Activated CD4-positive, alpha-beta memory T cell treated with anti-CD3 and anti-CD28 coated beads, Interleukin-2, amount 10 ng/mL, durations not matched to agents 7 days and 5 days (primary cell): ENCODE data around the gene CHRNB1. TPM values are rescaled to one million over a fixed set of nuclear protein-coding genes. Genes with fewer than 3 reads are reported as not detected.

Experiments used
- CTCF ChIA-PET: fragments of 350-600 bp; sonication (Branson Sonifier 250); formaldehyde crosslinking; loops from one replicate; lab custom pipeline; 2021; ENCODE audit warnings: antibody characterized with exemption, inconsistent platforms; lab: Charles Lee
- POLR2A ChIA-PET: fragments of 350-600 bp; sonication (Branson Sonifier 250); formaldehyde crosslinking; loops from one replicate; lab custom pipeline; 2021; ENCODE audit warnings: antibody characterized with exemption; lab: Charles Lee
- DNase-seq: peaks from one replicate; pipeline ENCODE4 v3.0.0-alpha.2; 2020
- H3K27ac Mint-ChIP-seq: one replicate; pipeline ENCODE4 v1.8.0; 2021; ENCODE audit warnings: mild to moderate bottlenecking, mixed read lengths
- H3K27me3 Mint-ChIP-seq: one replicate; pipeline ENCODE4 v1.8.0; 2021; ENCODE audit warnings: mixed read lengths
- H3K36me3 Mint-ChIP-seq: one replicate; pipeline ENCODE4 v1.8.0; 2021; ENCODE audit warnings: low read depth, mixed read lengths
- H3K4me1 Mint-ChIP-seq: one replicate; pipeline ENCODE4 v1.8.0; 2021; ENCODE audit warnings: mixed read lengths
- H3K4me3 Mint-ChIP-seq: one replicate; pipeline ENCODE4 v1.8.0; 2021; ENCODE audit warnings: mild to moderate bottlenecking, mixed read lengths
- H3K9me3 Mint-ChIP-seq: one replicate; pipeline ENCODE4 v1.8.0; 2021; ENCODE audit warnings: mixed read lengths
- total RNA-seq, 2 experiments: library from RNA; stranded (reverse); gene quantifications; one replicate each; pipeline ENCODE4 v1.2.3, GENCODE V29; 2021

The CHRNB1 gene
- total RNA-seq, 2 experiments from 2014 or later, result 13.0 to 14.6 TPM

DNA sequence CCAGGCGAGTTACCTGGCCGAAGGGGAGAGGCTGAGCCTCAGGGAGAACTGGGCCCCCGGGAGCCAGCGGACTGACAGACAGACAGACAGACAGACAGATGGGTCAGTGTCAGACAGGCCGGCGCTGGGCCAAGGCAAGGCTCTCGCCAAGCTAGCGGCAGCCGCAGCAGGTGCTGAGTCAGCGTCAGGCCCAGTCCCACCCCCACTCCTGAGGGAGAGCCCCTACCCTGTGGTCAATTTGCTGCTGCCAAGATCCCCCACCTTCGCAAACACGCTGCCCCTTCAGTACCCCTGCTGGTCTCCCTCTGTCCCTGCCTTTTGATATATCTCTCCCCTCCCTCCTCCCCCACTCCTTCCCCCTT, 4.0 kb upstream of the CHRNB1 start:
- H3K36me3 Mint-ChIP-seq, result peaks cover 23% of the 10 kb centered on the region
- H3K27ac Mint-ChIP-seq, result no peak overlapping the region
- peaks cover 49% of the 10 kb centered on the region for H3K4me1 Mint-ChIP-seq
- H3K27me3 Mint-ChIP-seq, result peaks cover 66% of the 10 kb centered on the region
- H3K4me3 Mint-ChIP-seq, result peak overlapping the region; percentile 74
- H3K9me3 Mint-ChIP-seq, result no peaks in the 10 kb centered on the region
- ChIA-PET POLR2A (interaction anchor here (0.7 to 14.4 kb wide), 7 partner anchors 12 to 143 kb away, joined by 3 to 232 read pairs (median 5); partner anchors contain the start of genes MPDU1, POLR2A, SLC35G6 and ZBTB4), CTCF (interaction anchor here (0.6 to 3.7 kb wide), 4 partner anchors 44 to 120 kb away, joined by 3 to 18 read pairs (median 3); no protein-coding TSS in a partner anchor)
- DNase-seq, result peak; percentile 18

DNA sequence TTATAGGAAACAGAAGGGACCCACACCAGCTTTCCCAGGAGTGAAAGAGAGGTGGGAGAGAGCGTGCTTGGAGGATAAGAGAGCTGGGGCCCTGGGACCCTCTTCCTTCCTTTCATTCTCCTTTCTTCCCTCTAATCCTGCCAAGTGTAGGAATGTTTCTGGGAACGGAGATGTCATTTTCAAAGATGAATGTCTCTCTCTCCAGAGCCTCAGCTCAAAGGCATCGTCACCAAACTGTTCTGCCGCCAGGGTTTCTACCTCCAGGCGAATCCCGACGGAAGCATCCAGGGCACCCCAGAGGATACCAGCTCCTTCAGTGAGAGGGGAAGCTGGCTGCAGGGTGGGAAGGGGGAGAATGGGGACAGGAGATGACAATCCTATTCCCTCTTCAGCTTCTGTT, 3.6 kb upstream of the CHRNB1 start:
- peaks cover 48% of the 10 kb centered on the region for H3K4me1 Mint-ChIP-seq
- DNase-seq, result no peak
- H3K27me3 Mint-ChIP-seq, result peaks cover 68% of the 10 kb centered on the region
- ChIA-PET POLR2A (interaction anchor here (1.1 to 14.4 kb wide), 5 partner anchors 12 to 142 kb away, joined by 3 to 232 read pairs (median 5); partner anchors contain the start of genes MPDU1, POLR2A, SLC35G6 and ZBTB4), CTCF (interaction anchor here (0.6 to 3.7 kb wide), 5 partner anchors 34 to 120 kb away, joined by 3 to 18 read pairs (median 3); no protein-coding TSS in a partner anchor)
- H3K27ac Mint-ChIP-seq, result no peak overlapping the region
- H3K4me3 Mint-ChIP-seq, result no peak overlapping the region
- H3K9me3 Mint-ChIP-seq, result no peaks in the 10 kb centered on the region
- peaks cover 21% of the 10 kb centered on the region for H3K36me3 Mint-ChIP-seq

DNA sequence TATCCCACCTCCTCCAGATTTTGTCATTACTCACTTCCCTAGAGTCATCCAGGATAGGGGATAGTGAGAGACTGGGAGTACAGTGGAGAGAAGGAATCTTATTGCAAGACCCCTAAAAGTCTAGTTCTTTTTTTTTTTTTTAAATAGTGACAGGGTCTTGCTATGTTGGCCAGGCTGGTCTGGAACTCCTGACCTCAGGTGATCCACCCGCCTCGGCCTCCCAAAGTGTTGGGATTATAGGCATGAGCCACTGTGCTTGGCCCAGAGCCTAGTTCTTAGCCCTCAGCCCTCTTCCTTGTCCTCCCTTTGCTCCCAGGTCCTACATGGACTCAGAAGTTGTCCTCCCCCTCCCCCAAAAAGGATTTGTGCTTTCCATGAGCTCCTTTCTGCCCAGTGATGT, 2.7 kb upstream of the CHRNB1 start:
- Mint-ChIP-seq H3K36me3 (peaks cover 21% of the 10 kb centered on the region), H3K4me1 (peaks cover 42% of the 10 kb centered on the region), H3K27me3 (peaks cover 73% of the 10 kb centered on the region), H3K9me3 (no peaks in the 10 kb centered on the region), H3K27ac (no peak overlapping the region), H3K4me3 (no peak overlapping the region)
- ChIA-PET POLR2A (interaction anchor here (1.5 to 14.4 kb wide), 3 partner anchors 11 to 40 kb away, joined by 5 to 232 read pairs (median 37); partner anchors contain the start of genes POLR2A, SLC35G6 and ZBTB4), CTCF (interaction anchor here (0.9 to 1.0 kb wide), 2 partner anchors 34 to 91 kb away, joined by 4 read pairs; no protein-coding TSS in a partner anchor)
- no peak for DNase-seq

DNA sequence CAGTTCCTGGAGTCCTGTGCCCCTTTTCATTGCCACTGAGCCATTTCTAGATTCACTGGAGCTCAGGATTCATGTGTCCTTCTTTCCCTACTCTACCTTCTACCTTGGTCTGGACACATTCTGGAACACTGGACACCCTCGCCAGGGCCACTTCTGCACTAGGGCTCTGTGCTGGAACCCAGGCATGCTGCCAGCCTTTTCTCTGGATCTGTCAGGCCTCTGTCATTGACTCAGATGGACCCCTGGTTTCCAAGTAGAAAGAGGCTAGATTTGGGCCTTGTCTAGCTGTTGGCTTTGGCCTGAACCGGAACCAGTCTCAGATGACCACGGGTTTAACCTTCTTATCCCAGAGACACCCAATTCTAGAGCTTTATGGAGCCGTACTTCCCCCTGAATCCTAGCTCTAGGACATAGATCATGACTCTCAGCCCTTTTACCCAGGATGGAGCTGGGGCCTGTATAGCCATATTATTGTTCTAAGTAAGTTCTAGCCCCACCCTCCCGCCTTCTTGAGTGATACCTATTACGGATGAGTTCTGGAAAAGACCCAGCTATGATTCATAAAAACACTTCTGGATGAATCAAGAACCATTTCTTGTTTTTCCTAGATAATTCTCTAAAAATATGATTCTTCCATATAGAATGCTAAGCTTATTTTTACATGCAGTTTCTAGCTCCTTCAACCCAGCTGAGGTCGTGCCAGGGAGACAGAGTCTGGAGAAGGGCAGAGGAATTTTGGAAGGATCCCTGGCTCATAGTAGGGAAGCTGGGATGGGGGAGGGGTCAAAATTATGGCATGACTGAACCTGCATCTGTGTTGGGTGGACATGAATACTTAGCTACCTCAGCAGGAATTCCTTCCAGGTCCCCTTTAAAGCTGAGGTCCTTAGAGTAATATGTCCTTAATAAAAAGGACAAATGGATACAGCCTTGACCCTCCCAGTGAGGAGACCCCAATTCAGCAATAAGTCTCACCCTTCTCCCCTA, 1.1 kb upstream of the CHRNB1 start:
- no peak for DNase-seq
- H3K9me3 Mint-ChIP-seq, result no peaks in the 10 kb centered on the region
- peaks cover 15% of the 10 kb centered on the region for H3K36me3 Mint-ChIP-seq
- ChIA-PET POLR2A (interaction anchor here (1.2 to 14.4 kb wide), 8 partner anchors 8 to 244 kb away, joined by 3 to 232 read pairs (median 4); partner anchors contain the start of genes ACAP1, POLR2A, SLC35G6 and TMEM102), CTCF (interaction anchor here (0.6 to 5.7 kb wide), 7 partner anchors 8 to 145 kb away, joined by 3 to 30 read pairs (median 4); partner anchors contain the start of genes TMEM102 and ZBTB4)
- peaks cover 70% of the 10 kb centered on the region for H3K27me3 Mint-ChIP-seq
- H3K27ac Mint-ChIP-seq, result no peak overlapping the region
- H3K4me3 Mint-ChIP-seq, result no peak overlapping the region
- H3K4me1 Mint-ChIP-seq, result peaks cover 30% of the 10 kb centered on the region

DNA sequence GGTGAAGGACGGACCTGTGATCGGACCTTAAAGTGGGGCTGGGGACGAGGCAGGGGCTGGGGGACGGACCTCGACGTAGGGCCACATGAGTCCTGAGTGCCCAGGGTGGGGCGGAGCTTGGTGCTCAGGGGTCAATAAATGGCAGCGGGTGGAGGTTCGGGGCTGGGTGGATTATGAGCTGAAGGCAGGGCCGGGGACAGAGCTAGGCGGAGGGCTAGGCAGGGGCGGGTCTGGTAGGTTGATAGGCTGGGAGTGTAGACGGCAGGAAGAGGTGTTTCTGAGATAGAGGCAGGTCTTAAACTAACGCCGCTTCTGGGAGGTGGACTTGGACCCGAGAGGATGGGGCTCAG, 733 bp downstream of the CHRNB1 start:
- H3K27ac Mint-ChIP-seq, result no peak overlapping the region
- ChIA-PET POLR2A (interaction anchor here (4.5 to 14.4 kb wide), 3 partner anchors 10 to 36 kb away, joined by 29 to 232 read pairs (median 37); partner anchors contain the start of genes POLR2A, SLC35G6, TMEM102 and ZBTB4), CTCF (interaction anchor here (1.5 to 5.7 kb wide), 3 partner anchors 10 to 115 kb away, joined by 4 to 30 read pairs (median 12); partner anchors contain the start of genes SENP3 and TMEM102)
- H3K36me3 Mint-ChIP-seq, result peaks cover 11% of the 10 kb centered on the region
- H3K4me3 Mint-ChIP-seq, result peak overlapping the region; percentile 59
- peaks cover 59% of the 10 kb centered on the region for H3K27me3 Mint-ChIP-seq
- peak; percentile 34 for DNase-seq
- H3K4me1 Mint-ChIP-seq, result peaks cover 20% of the 10 kb centered on the region
- H3K9me3 Mint-ChIP-seq, result no peaks in the 10 kb centered on the region

DNA sequence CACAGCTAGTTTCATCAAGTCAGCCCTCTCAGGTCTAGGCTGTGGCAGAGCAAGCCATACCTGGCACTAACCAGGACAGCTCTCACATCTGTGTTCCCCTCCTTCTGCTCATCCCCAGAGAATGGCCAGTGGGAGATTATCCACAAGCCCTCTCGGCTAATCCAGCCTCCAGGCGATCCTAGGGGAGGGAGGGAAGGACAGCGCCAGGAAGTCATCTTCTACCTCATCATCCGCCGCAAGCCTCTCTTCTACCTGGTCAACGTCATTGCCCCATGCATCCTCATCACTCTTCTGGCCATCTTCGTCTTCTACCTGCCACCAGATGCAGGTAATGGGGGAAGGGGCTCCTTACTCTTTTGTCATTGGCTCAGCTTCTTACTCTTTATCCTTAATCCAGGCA, 3.6 kb downstream of the CHRNB1 start:
- POLR2A ChIA-PET, result interaction anchor here (4.5 kb wide), 1 partner anchor 13 kb away, joined by 29 read pairs; the partner anchor contains the start of gene TMEM102
- Mint-ChIP-seq H3K36me3 (peaks cover 11% of the 10 kb centered on the region), H3K27ac (no peak overlapping the region), H3K27me3 (peaks cover 37% of the 10 kb centered on the region), H3K4me3 (no peak overlapping the region), H3K4me1 (peaks cover 18% of the 10 kb centered on the region), H3K9me3 (no peaks in the 10 kb centered on the region)
- CTCF ChIA-PET, result interaction anchor here (5.7 kb wide), 1 partner anchor 13 kb away, joined by 30 read pairs; the partner anchor contains the start of gene TMEM102
- DNase-seq, result no peak

DNA sequence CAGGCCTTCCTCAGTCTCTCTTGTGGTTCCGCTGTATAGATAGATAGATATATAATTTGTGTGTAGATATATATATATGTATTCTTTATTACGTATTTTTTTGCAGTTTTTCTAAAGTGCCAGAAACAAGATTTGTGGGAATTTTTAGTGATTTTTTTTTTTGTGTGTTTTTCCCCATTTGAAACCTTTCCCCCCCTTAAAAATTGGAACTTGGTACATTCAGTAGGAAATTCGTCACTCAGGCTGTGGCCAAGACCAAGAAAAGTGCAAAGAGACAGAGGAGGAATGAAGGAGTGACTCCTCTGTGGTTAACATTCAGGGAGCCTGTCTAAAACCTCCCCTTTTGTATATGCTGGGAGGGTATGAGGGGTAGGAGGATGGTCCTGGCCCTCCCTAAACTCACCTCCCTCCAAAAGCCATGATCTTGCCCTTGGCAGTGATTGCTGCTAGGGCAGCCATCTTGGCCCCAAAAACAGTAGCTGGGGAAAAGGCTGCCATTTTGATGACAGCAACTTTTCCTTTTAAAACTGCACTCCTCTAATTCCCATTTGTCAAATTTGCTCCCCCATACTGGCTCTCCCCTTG, 15.2 kb downstream of the CHRNB1 start:
- CTCF ChIA-PET, result no interaction called here

DNA sequence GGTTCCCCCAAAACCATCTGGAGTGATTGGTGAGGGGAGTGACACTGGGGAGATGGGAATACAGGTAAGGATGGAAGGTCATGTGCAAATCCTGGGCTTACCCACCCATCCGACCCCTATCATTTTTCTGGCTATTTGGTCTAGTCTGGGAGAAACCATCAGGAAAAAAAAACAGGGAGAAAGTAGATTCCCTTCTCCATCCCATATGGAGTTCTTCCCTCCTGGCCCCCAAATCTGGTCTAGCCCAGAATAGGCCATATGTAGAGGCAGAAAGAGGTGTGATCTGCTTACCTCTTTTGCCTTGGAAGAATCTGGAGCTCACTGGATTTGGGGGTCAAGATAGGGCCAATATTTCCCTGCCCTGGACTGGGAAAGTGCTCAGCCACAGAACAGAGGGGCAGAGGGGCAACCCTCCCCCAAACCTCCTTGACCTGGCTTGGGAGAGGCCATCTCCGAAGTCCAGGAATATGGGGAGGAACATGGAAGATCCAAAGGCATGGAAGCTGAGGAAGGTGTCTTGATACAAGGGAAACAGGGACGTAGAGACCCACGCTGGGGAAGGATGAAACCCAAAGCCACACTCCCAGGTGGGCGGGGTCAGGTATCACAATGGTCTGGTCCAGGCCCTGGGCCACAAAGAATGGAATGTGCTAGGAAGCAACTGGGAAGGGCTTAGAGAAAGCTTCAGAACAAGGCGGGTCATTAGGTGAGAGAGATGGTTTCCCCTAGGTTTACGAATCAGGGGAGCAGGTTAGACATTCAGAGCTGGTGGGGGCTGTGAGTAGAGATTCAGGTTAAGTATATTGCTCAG, 16.2 kb downstream of the CHRNB1 start:
- ChIA-PET CTCF (interaction anchor here (1.4 to 1.6 kb wide), 2 partner anchors 24 to 25 kb away, joined by 3 to 6 read pairs; no protein-coding TSS in a partner anchor), POLR2A (interaction anchor here (0.9 to 2.2 kb wide), 5 partner anchors 18 to 24 kb away, joined by 3 to 8 read pairs (median 5); partner anchors contain the start of genes POLR2A and ZBTB4)
- Mint-ChIP-seq H3K4me3 (no peak overlapping the region), H3K9me3 (no peaks in the 10 kb centered on the region), H3K27me3 (no peaks in the 10 kb centered on the region), H3K27ac (no peak overlapping the region), H3K36me3 (peaks cover 31% of the 10 kb centered on the region), H3K4me1 (peaks cover 21% of the 10 kb centered on the region)
- DNase-seq, result no peak

More for the DNA sequence above, 15.2 kb downstream of the CHRNB1 start:
- Mint-ChIP-seq H3K36me3 (peaks cover 37% of the 10 kb centered on the region), H3K4me1 (peaks cover 24% of the 10 kb centered on the region), H3K9me3 (no peaks in the 10 kb centered on the region), H3K27ac (no peak overlapping the region), H3K4me3 (no peak overlapping the region), H3K27me3 (no peaks in the 10 kb centered on the region)
- POLR2A ChIA-PET, result interaction anchor here (0.9 to 2.2 kb wide), 3 partner anchors 19 to 25 kb away, joined by 3 to 8 read pairs (median 5); partner anchors contain the start of genes POLR2A and ZBTB4
- no peak for DNase-seq

DNA sequence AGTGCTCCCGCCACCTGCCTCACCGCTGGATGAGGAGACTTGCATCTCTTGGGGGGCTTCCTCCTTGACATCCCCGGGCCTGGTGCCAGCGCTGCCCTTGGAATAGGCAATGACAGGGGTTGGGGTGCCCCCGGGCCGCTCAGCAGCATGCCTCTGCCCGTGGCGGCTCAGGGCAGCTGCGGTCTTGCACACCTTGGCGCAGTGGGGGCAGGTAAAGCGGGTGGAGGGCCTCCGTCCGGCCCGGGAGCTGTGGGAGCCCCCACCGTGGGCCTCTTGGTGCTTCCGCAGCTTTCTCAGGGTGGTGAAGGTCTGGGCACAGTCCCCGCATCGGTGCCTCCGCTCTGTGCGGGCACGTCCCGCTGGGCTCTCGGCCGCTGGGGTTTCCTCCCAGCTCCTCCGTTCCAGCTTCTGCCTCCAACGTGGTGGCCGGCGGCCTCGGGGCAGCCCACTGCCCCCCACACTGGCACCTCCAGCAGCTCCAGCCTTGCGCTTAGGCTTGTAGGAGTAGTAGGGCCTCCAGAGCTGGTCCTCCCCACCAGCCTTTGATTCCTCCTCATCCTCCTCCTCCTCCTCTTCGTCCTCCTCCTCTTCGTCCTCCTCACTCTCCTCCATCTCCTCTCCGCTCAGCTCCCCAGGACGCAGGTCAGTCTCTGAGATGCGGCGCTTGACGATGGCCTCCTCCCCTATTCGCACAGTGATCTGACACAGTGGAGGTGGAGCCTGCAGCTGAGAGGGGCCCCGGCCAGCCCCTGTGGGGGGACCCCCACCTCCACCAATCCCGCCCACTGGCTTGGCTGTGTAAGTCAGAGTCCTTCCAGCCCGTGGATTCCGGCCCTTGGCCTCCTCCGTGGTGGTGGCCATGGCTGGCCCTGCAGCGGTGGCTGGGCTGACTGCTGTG, 17.9 kb downstream of the CHRNB1 start:
- Mint-ChIP-seq H3K27me3 (no peaks in the 10 kb centered on the region), H3K4me1 (peaks cover 11% of the 10 kb centered on the region), H3K4me3 (no peak overlapping the region), H3K27ac (no peak overlapping the region), H3K36me3 (peaks cover 28% of the 10 kb centered on the region), H3K9me3 (no peaks in the 10 kb centered on the region)
- no peak for DNase-seq
- POLR2A ChIA-PET, result interaction anchor here (0.5 to 2.1 kb wide), 3 partner anchors 17 to 32 kb away, joined by 3 to 12 read pairs (median 6); partner anchors contain the start of genes POLR2A and ZBTB4
- CTCF ChIA-PET, result interaction anchor here (1.4 to 1.6 kb wide), 2 partner anchors 23 to 26 kb away, joined by 3 to 6 read pairs; no protein-coding TSS in a partner anchor

DNA sequence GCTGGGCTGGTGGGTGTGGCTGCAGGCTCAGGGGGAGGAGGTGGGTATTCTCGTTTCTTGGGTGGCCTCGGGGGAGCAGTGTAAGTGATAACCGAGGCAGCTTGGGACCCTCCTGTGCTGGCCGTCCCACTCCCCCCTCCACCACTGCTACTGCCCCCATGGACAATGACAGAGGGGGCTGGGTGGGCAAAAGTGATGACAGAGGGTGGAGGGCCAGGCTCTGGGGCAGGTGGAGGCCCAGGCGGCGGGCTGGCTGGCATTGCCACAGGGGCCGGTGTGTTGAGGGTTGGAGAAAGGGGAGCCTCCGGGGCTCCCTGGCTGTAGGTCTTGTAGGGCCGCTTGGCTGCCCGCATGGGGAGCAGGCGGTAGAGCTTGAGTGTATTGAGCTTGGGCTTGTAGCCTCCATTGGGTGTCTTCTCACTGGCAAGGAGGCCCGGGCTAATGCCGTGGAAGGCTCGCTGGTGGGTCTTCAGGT, 18.5 kb downstream of the CHRNB1 start:
- Mint-ChIP-seq H3K4me3 (no peak overlapping the region), H3K4me1 (peaks cover 11% of the 10 kb centered on the region), H3K27me3 (no peaks in the 10 kb centered on the region), H3K27ac (no peak overlapping the region), H3K36me3 (peaks cover 28% of the 10 kb centered on the region), H3K9me3 (no peaks in the 10 kb centered on the region)
- ChIA-PET POLR2A (interaction anchor here (1.9 to 2.1 kb wide), 2 partner anchors 16 to 21 kb away, joined by 6 to 12 read pairs; partner anchors contain the start of genes POLR2A and ZBTB4), CTCF (no interaction called here)
- DNase-seq, result no peak
